A673 (cell line): ENCODE results near the gene NKAPL. TPM values are rescaled to one million over a fixed set of nuclear protein-coding genes. Genes with fewer than 3 reads are reported as not detected.

ENCODE experiments used
- BruUV-seq: library from RNA; stranded (reverse); fragments of 400-500 nt; replicated peaks from 2 replicates; lab custom pipeline; 2021; lab: Mats Ljungman, UMichigan
- CTCF ChIA-PET: fragments of 300-600 bp; sonication (Branson Sonifier 250); formaldehyde crosslinking; loops from one replicate; lab custom pipeline; 2022; ENCODE audit warnings: antibody characterized with exemption; lab: Charles Lee
- POLR2A ChIA-PET: fragments of 300-600 bp; sonication (Branson Sonifier 250); formaldehyde crosslinking; loops from one replicate; lab custom pipeline; 2022; ENCODE audit warnings: antibody characterized with exemption; ENCODE audit not compliant: low non-redundant PET; lab: Charles Lee
- DNase-seq: peaks from one replicate; pipeline ENCODE4 v3.0.0-alpha.2; 2015; ENCODE audit warnings: low spot score
- H3K27ac ChIP-seq: fragments of 200-600 bp; sonication (generic); 2 replicates; pipeline ENCODE4 v1.5.1; 2016; ENCODE audit warnings: mixed run types, low read depth, mild to moderate bottlenecking, mixed read lengths, antibody characterized with exemption, low read length; ENCODE audit not compliant: poor library complexity, severe bottlenecking
- H3K27me3 ChIP-seq: fragments of 200-600 bp; sonication (generic); replicated peaks from 2 replicates; pipeline ENCODE4 v1.6.1; 2017; ENCODE audit warnings: mixed run types, low read depth, mild to moderate bottlenecking, mixed read lengths, antibody characterized with exemption, low read length; ENCODE audit not compliant: insufficient read depth, poor library complexity
- H3K36me3 ChIP-seq: fragments of 200-600 bp; sonication (generic); 2 replicates; pipeline ENCODE4 v1.6.1; 2016; ENCODE audit warnings: mixed run types, mild to moderate bottlenecking, mixed read lengths, antibody characterized with exemption, low read length; ENCODE audit not compliant: insufficient read depth, poor library complexity, severe bottlenecking
- H3K4me1 ChIP-seq: fragments of 200-600 bp; sonication (generic); 2 replicates; pipeline ENCODE4 v1.6.1; 2017; ENCODE audit warnings: mixed run types, mild to moderate bottlenecking, mixed read lengths, antibody characterized with exemption, low read length; ENCODE audit not compliant: insufficient read depth, poor library complexity, severe bottlenecking
- H3K4me3 ChIP-seq: fragments of 200-600 bp; sonication (generic); 2 replicates; pipeline ENCODE4 v1.5.1; 2016; ENCODE audit warnings: low read depth, mixed run types, mild to moderate bottlenecking, mixed read lengths, low read length; ENCODE audit not compliant: poor library complexity, severe bottlenecking
- H3K9me3 ChIP-seq: fragments of 200-600 bp; sonication (generic); 2 replicates; pipeline ENCODE4 v1.6.1; 2016; ENCODE audit warnings: mixed run types, low read depth, mild to moderate bottlenecking, mixed read lengths, antibody characterized with exemption, low read length; ENCODE audit not compliant: poor library complexity, severe bottlenecking
- EZH2 ChIP-seq: fragments of 200-600 bp; sonication (generic); IDR thresholded peaks from 2 replicates; pipeline ENCODE4 v1.6.1; 2017; ENCODE audit warnings: borderline replicate concordance, low read depth, mild to moderate bottlenecking, mixed read lengths, antibody characterized with exemption, low read length; ENCODE audit not compliant: poor library complexity, severe bottlenecking
- intact Hi-C: fragments of 100-400 bp; cut with micrococcal nuclease; formaldehyde crosslinking; loops from one replicate; pipeline ENCODE4 v1.10.0; 2022; ENCODE audit not compliant: unreplicated experiment
- total RNA-seq: library from RNA; stranded (reverse); gene quantifications from 2 replicates; pipeline ENCODE4 v1.2.3, GENCODE V29; 2021
- TF ChIP-seq, protein P1 (sequence below): fragments of 300-800, 200-600 bp; sonication (generic); conservative IDR thresholded peaks from 2 replicates; pipeline ENCODE4 v1.5.1; 2017; ENCODE audit warnings: low read depth, mild to moderate bottlenecking, antibody characterized with exemption, low read length, moderate library complexity, mixed read lengths

NKAPL gene
- total RNA-seq, 1 experiment from 2014 or later = not detected

GRCh38 chr6:28212510-28213212, 46.4 kb upstream of the NKAPL start:
- H3K4me1 ChIP-seq = peaks cover 3% of the 10 kb centered on the region
- H3K36me3 ChIP-seq = no peaks in the 10 kb centered on the region
- peak; percentile 92 for DNase-seq
- POLR2A ChIA-PET = no interaction called here
- H3K9me3 ChIP-seq = no peaks in the 10 kb centered on the region
- no TSS peak for BruUV-seq
- H3K27me3 ChIP-seq = no peaks in the 10 kb centered on the region
- intact Hi-C loops = loop anchor here (5.0 kb wide), 1 partner anchor 310 kb away; no protein-coding TSS in a partner anchor
- no peak overlapping the region for H3K27ac ChIP-seq
- CTCF ChIA-PET = no interaction called here
- peak overlapping the region; percentile 41 for H3K4me3 ChIP-seq
- TF ChIP-seq, protein P1, sequence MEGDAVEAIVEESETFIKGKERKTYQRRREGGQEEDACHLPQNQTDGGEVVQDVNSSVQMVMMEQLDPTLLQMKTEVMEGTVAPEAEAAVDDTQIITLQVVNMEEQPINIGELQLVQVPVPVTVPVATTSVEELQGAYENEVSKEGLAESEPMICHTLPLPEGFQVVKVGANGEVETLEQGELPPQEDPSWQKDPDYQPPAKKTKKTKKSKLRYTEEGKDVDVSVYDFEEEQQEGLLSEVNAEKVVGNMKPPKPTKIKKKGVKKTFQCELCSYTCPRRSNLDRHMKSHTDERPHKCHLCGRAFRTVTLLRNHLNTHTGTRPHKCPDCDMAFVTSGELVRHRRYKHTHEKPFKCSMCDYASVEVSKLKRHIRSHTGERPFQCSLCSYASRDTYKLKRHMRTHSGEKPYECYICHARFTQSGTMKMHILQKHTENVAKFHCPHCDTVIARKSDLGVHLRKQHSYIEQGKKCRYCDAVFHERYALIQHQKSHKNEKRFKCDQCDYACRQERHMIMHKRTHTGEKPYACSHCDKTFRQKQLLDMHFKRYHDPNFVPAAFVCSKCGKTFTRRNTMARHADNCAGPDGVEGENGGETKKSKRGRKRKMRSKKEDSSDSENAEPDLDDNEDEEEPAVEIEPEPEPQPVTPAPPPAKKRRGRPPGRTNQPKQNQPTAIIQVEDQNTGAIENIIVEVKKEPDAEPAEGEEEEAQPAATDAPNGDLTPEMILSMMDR = peak; percentile 36; the same call in 1 of the 2 replicates
- no peak for TF ChIP-seq EZH2

- DNase-seq = no peak
- POLR2A ChIA-PET = no interaction called here
- TF ChIP-seq EZH2 = no peak
- TF ChIP-seq, protein P1 = no peak
- CTCF ChIA-PET = no interaction called here
- BruUV-seq = no TSS peak
- Histone ChIP-seq H3K4me3 (peak overlapping the region; percentile 41), H3K36me3 (no peaks in the 10 kb centered on the region), H3K4me1 (peaks cover 3% of the 10 kb centered on the region), H3K27ac (no peak overlapping the region), H3K27me3 (no peaks in the 10 kb centered on the region), H3K9me3 (no peaks in the 10 kb centered on the region)
- intact Hi-C loops = loop anchor here (5.0 kb wide), 1 partner anchor 311 kb away; no protein-coding TSS in a partner anchor
Measured at GRCh38 chr6:28213213-28213523, 45.9 kb upstream of the NKAPL start.

- no peaks in the 10 kb centered on the region for H3K4me1 ChIP-seq
- no TSS peak for BruUV-seq
- DNase-seq = peak; percentile 66
- peak overlapping the region; percentile 30 for H3K4me3 ChIP-seq
- intact Hi-C loops = no loop called here
- POLR2A ChIA-PET = no interaction called here
- CTCF ChIA-PET = no interaction called here
- no peaks in the 10 kb centered on the region for H3K27me3 ChIP-seq
- no peaks in the 10 kb centered on the region for H3K9me3 ChIP-seq
- no peak overlapping the region for H3K27ac ChIP-seq
- TF ChIP-seq, protein P1 = no peak
- TF ChIP-seq EZH2 = no peak
- H3K36me3 ChIP-seq = no peaks in the 10 kb centered on the region
Measured at GRCh38 chr6:28215425-28215824, 43.7 kb upstream of the NKAPL start.
